Measurements from ENCODE around the gene BIRC7. TPM values are rescaled to one million over a fixed set of nuclear protein-coding genes. Genes with fewer than 3 reads are reported as not detected.

Gene BIRC7
- total and polyA plus RNA-seq, 2 donors from 2014 or later = 0.30 to 4.0 TPM

DNA sequence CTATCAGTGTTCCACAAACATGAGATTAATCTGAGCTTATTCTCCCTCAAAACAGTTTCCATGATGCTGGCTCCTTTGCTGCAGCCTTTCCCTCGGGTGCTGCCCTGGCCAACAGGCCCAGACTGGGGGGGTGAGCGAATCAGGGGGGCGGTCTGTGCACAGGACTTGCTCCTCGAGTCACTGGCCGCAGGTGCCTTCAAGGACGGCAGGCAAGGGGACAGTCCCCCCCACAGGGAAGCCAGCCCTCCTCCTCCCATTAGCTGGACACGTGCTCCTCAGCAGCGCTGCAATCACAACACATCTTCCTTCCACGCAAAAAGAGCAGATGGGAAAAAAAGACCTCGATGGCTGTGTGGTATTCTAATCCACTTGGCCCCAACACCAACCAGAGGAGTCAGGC, 29.8 kb upstream of the BIRC7 start:
- Histone ChIP-seq H3K27me3 (ENCODE audit: control insufficient read depth, insufficient read depth, low read length) (no peaks in the 10 kb centered on the region), H3K9ac (ENCODE audit: low read length in 3 of 3) (no peak overlapping the region), H3K4me1 (ENCODE audit: control insufficient read depth in 2 of 3, insufficient read depth in 2 of 3, low read depth in 1 of 3, low read length in 3 of 3) (peaks cover 0 to 8% (median 4%) of the 10 kb centered on the region in 3 donors), H3K9me3 (ENCODE audit: control insufficient read depth in 2 of 3, insufficient read depth in 1 of 3, low read length in 3 of 3) (no peaks in the 10 kb centered on the region), H3K27ac (ENCODE audit: low read depth in 2 of 2, low read length in 2 of 2) (no peak overlapping the region), H3K4me3 (ENCODE audit: low read length in 3 of 3) (no peak overlapping the region), H3K36me3 (ENCODE audit: control insufficient read depth in 2 of 3, insufficient read depth in 3 of 3, low read length in 3 of 3) (peaks cover 7 to 59% (median 38%) of the 10 kb centered on the region in 3 donors)
- intact Hi-C loops (cut with DNase I) = no loop called here
- DNase-seq (peak in 1 of 5 donors; percentile 55), FAIRE-seq (no peak)
- TF ChIP-seq, protein P1, sequence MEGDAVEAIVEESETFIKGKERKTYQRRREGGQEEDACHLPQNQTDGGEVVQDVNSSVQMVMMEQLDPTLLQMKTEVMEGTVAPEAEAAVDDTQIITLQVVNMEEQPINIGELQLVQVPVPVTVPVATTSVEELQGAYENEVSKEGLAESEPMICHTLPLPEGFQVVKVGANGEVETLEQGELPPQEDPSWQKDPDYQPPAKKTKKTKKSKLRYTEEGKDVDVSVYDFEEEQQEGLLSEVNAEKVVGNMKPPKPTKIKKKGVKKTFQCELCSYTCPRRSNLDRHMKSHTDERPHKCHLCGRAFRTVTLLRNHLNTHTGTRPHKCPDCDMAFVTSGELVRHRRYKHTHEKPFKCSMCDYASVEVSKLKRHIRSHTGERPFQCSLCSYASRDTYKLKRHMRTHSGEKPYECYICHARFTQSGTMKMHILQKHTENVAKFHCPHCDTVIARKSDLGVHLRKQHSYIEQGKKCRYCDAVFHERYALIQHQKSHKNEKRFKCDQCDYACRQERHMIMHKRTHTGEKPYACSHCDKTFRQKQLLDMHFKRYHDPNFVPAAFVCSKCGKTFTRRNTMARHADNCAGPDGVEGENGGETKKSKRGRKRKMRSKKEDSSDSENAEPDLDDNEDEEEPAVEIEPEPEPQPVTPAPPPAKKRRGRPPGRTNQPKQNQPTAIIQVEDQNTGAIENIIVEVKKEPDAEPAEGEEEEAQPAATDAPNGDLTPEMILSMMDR (IDR thresholded peaks at IDR 0.05; ENCODE audit: borderline replicate concordance, extremely low read depth, insufficient read depth) = no peak

DNA sequence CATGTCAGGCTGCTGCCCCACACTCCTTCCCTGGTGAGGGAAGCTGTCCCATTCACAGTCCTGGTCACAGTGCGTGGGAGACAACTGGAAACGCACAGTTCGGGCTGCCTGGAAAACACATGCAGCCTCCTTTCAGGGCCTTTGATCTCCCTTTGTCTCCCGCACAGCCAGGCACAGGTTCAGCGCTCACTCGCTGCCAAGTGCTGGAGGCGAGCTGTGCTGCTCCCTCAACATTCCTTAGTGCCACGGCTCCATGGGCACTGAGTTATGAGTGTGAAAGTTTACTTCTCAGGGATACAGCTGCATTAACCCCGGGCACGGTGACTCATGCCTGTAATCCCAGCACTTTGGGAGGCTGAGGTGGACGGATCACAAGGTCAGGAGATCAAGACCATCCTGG, 28.8 kb upstream of the BIRC7 start:
- Histone ChIP-seq H3K36me3 (ENCODE audit: control insufficient read depth in 2 of 3, insufficient read depth in 3 of 3, low read length in 3 of 3) (peaks cover 7 to 61% (median 38%) of the 10 kb centered on the region in 3 donors), H3K27ac (ENCODE audit: low read depth in 2 of 2, low read length in 2 of 2) (peak overlapping the region in 1 of 2 donors; percentile 43), H3K9me3 (ENCODE audit: control insufficient read depth in 2 of 3, insufficient read depth in 1 of 3, low read length in 3 of 3) (no peaks in the 10 kb centered on the region), H3K4me1 (ENCODE audit: control insufficient read depth in 2 of 3, insufficient read depth in 2 of 3, low read depth in 1 of 3, low read length in 3 of 3) (peaks cover 0 to 8% (median 4%) of the 10 kb centered on the region in 3 donors), H3K27me3 (ENCODE audit: control insufficient read depth, insufficient read depth, low read length) (no peaks in the 10 kb centered on the region), H3K9ac (ENCODE audit: low read length in 3 of 3) (no peak overlapping the region), H3K4me3 (ENCODE audit: low read length in 3 of 3) (no peak overlapping the region)
- FAIRE-seq (no peak), DNase-seq (peak in 4 of 5 donors; percentile 32 to 80 (median 58))
- TF ChIP-seq, protein P1 (IDR thresholded peaks at IDR 0.05; ENCODE audit: borderline replicate concordance, extremely low read depth, insufficient read depth) = no peak
- intact Hi-C loops (cut with DNase I) = no loop called here

DNA sequence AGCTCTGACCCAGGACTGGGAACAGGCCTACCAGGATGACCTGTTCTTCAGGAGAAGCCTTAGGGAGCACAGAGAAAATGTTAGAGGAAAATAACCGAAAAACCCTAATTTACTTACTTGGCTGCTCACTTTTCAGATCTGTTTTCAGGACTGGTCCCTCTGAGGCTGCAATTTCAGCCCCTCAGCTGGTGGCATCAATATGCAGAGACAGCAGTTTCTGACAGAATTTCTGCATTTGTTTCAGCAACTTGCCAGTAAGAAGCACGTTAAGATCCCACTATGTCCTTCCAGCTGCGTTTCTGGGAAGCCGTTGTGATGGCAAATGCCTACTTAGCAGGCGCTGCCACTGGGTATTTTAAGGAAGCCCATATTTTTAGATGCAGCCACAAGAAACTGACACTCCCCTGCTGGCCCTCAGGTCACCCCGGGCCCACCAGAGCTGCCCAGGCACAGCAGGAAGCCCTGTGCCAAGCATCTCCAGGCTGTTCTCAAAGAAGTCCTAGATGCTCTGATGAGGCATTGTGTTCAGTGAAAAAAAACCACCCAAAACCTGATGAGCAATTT, 27.3 kb upstream of the BIRC7 start:
- intact Hi-C loops (cut with DNase I) = no loop called here
- H3K27me3 ChIP-seq (ENCODE audit: control insufficient read depth, insufficient read depth, low read length) = no peaks in the 10 kb centered on the region
- H3K9ac ChIP-seq (ENCODE audit: low read length in 3 of 3) = no peak overlapping the region
- H3K36me3 ChIP-seq (ENCODE audit: control insufficient read depth in 2 of 3, insufficient read depth in 3 of 3, low read length in 3 of 3) = peaks cover 11 to 57% (median 39%) of the 10 kb centered on the region in 3 donors
- peak in 1 of 5 donors; percentile 41 for DNase-seq
- H3K4me1 ChIP-seq (ENCODE audit: control insufficient read depth in 2 of 3, insufficient read depth in 2 of 3, low read depth in 1 of 3, low read length in 3 of 3) = peaks cover 0 to 15% (median 4%) of the 10 kb centered on the region in 3 donors
- no peak for FAIRE-seq
- no peaks in the 10 kb centered on the region for H3K9me3 ChIP-seq (ENCODE audit: control insufficient read depth in 2 of 3, insufficient read depth in 1 of 3, low read length in 3 of 3)
- no peak overlapping the region for H3K4me3 ChIP-seq (ENCODE audit: low read length in 3 of 3)
- H3K27ac ChIP-seq (ENCODE audit: low read depth in 2 of 2, low read length in 2 of 2) = no peak overlapping the region
- TF ChIP-seq, protein P1 (IDR thresholded peaks at IDR 0.05; ENCODE audit: borderline replicate concordance, extremely low read depth, insufficient read depth) = no peak
